Heart right ventricle (tissue), 16 donors: ENCODE measurements around the gene SMARCA4. TPM values are rescaled to one million over a fixed set of nuclear protein-coding genes. Genes with fewer than 3 reads are reported as not detected.
"Not testable (repeated sequence)": the region's sequence is repeated elsewhere in the genome, so short reads cannot be mapped to it uniquely, and the experiment has no call there.

ENCODE experiments used
- ATAC-seq, 8 donors: fragments of 200-7000 bp; cut with Tn5 transposase; one replicate each; pipeline ENCODE4 v1.9.1; 2020; ENCODE audit warnings: mild to moderate bottlenecking in 8 of 8, moderate library complexity in 8 of 8, moderate number of reproducible peaks in 1 of 8
- DNase-seq, 2 donors: peaks; one replicate each; pipeline ENCODE4 v3.0.0-alpha.2; 2020
- H3K27ac ChIP-seq, 10 donors: fragments of 200-600 bp; sonication (generic) in 2 of 10; one replicate each; pipeline versions ENCODE4 v1.5.0 to v1.8.0; 2020 to 2022; ENCODE audit warnings: mild to moderate bottlenecking in 3 of 10
- H3K27me3 ChIP-seq, 7 donors: fragments of 200-600 bp; one replicate each; pipeline ENCODE4 v1.8.0; 2021 to 2022; ENCODE audit warnings: mild to moderate bottlenecking in 2 of 7
- H3K36me3 ChIP-seq, 9 donors: fragments of 200-600 bp; sonication (generic) in 1 of 9; one replicate each; pipeline versions ENCODE4 v1.5.0 to v1.8.0; 2020 to 2022; ENCODE audit warnings: mild to moderate bottlenecking in 2 of 9
- H3K4me1 ChIP-seq, 9 donors: fragments of 200-600 bp; sonication (generic) in 1 of 9; one replicate each; pipeline versions ENCODE4 v1.5.0 to v1.8.0; 2020 to 2022; ENCODE audit warnings: mild to moderate bottlenecking in 4 of 9
- H3K4me3 ChIP-seq, 10 donors: fragments of 200-600 bp; sonication (generic) in 2 of 10; one replicate each; pipeline versions ENCODE4 v1.5.0 to v1.8.0; 2020 to 2022; ENCODE audit warnings: mild to moderate bottlenecking in 7 of 10, moderate library complexity in 2 of 10
- H3K9me3 ChIP-seq, 11 donors: fragments of 200-600 bp in 10 of 11; sonication (generic) in 2 of 11; one replicate each; pipeline versions ENCODE4 v1.5.0 to v1.8.0; 2013 to 2022; ENCODE audit warnings: mild to moderate bottlenecking in 2 of 11, control low read depth in 1 of 11, moderate library complexity in 1 of 11
- WGBS, 2 donors: extraction: QIAGEN DNeasy Blood & Tissue Kit; methylation state at CpG; one replicate each; pipeline ENCODE4 v1.1.7; 2013; ENCODE audit warnings: inconsistent platforms in 1 of 2; 5-methylcytosine and 5-hydroxymethylcytosine counted together
- intact Hi-C, 10 donors: fragments of 100-400 bp; cut with DNase I; formaldehyde crosslinking; loops; one replicate each; pipeline versions ENCODE4 v1.11.1 to v1.14.2; 2022
- polyA plus RNA-seq, 2 donors: library from polyadenylated mRNA; stranded (reverse); fragments of 200-250 nt; gene quantifications; one replicate each; pipeline ENCODE4 v1.2.3, GENCODE V29; 2013
- total RNA-seq, 10 donors: library from RNA; stranded (reverse); fragmentation: NEBNext Ultra II Directional in 3 of 10; extraction: Animal tissue kit (Norgen Biotek cat#: 25700) in 3 of 10; gene quantifications; one replicate each; pipeline versions ENCODE4 v1.2.1 to v1.2.4, GENCODE V29; 2021 to 2023
- TF ChIP-seq, protein P1 (sequence below), 9 donors: fragments of 200-600 bp; sonication (generic) in 2 of 9; IDR thresholded peaks; one replicate each; pipeline versions ENCODE4 v1.5.0 to v1.8.0; 2021 to 2022; ENCODE audit warnings: antibody characterized with exemption in 9 of 9, mild to moderate bottlenecking in 5 of 9, moderate library complexity in 1 of 9
- donor health status: Arrhythmogenic right ventricular cardiomyopathy.
- donor health status: ischemic (EF 13 %, LVEDD 7.1; RV severe dilation, severe dysfunction).
- donor health status: healthy with polysubstance abuse.
- donor health status: DM: no; HTN: yes; CAD: no.
- donor health status: DM: no; HTN: no; CAD: no.
- donor health status: ischemic (EF 25% LVEDD 6.9; RV normal size, moderate dysfunction).
- donor health status: ischemic (EF 25% LVEDD 5.7; RV mildly dilated, moderate dysfunction).
- donor health status: healthy.
- donor health status: DM: yes; HTN: yes; CAD: no.
- donor health status: Ischemic cardiomyopathy.
- donor health status: ischemic (EF 35%, LVEDD 5.7; RV mildly dilated, moderate dysfunction).
- donor health status: nonischemic (EF 11% LVEDD 7.7; RV severe dilation, severe dysfunction).
- donor health status: DM: yes; HTN: yes; CAD: no.
- donor health status: PGD.
- donor health status: ischemic (EF 29% LVEDD 5.4; RV normal size, mild dysfunction).
- donor health status: nonischemic (EF 23%, LVEDD 6.1; RV moderate dilation, normal function).

Gene SMARCA4
- total and polyA plus RNA-seq, 12 donors = 35.2 to 64.8 (median 44.5) TPM

DNA sequence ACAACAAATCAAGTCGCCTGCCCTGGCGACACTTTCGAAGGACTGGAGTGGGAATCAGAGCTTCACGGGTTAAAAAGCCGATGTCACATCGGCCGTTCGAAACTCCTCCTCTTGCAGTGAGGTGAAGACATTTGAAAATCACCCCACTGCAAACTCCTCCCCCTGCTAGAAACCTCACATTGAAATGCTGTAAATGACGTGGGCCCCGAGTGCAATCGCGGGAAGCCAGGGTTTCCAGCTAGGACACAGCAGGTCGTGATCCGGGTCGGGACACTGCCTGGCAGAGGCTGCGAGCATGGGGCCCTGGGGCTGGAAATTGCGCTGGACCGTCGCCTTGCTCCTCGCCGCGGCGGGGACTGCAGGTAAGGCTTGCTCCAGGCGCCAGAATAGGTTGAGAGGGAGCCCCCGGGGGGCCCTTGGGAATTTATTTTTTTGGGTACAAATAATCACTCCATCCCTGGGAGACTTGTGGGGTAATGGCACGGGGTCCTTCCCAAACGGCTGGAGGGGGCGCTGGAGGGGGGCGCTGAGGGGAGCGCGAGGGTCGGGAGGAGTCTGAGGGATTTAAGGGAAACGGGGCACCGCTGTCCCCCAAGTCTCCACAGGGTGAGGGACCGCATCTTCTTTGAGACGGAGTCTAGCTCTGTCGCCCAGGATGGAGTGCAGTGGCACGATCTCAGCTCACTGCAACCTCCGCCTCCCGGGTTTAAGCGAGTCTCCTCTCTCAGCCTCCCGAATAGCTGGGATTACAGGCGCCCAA is 128.6 kb downstream of the SMARCA4 start, which contains the start of gene LDLR:
TSS of gene LDLR (plus strand) at position 210 of the 760 bp plus-strand sequence. CDS start at position 296, 86 bp downstream.
- Histone ChIP-seq H3K36me3 (peaks cover 0 to 10% (median 0%) of the 10 kb centered on the region in 9 donors), H3K9me3 (no peaks in the 10 kb centered on the region), H3K4me1 (peaks cover 0 to 78% (median 54%) of the 10 kb centered on the region in 9 donors), H3K4me3 (peak within 1 kb of the TSS; percentile 53 to 90 (median 70)), H3K27ac (peak within 1 kb of the TSS; percentile 82 to 99 (median 96)), H3K27me3 (no peaks in the 10 kb centered on the region)
- intact Hi-C loops = loop anchor here in 5 of 10 donors (5.0 to 10.0 kb wide), 2 partner anchors 52 to 115 kb away; no protein-coding TSS in a partner anchor
- TF ChIP-seq, protein P1, sequence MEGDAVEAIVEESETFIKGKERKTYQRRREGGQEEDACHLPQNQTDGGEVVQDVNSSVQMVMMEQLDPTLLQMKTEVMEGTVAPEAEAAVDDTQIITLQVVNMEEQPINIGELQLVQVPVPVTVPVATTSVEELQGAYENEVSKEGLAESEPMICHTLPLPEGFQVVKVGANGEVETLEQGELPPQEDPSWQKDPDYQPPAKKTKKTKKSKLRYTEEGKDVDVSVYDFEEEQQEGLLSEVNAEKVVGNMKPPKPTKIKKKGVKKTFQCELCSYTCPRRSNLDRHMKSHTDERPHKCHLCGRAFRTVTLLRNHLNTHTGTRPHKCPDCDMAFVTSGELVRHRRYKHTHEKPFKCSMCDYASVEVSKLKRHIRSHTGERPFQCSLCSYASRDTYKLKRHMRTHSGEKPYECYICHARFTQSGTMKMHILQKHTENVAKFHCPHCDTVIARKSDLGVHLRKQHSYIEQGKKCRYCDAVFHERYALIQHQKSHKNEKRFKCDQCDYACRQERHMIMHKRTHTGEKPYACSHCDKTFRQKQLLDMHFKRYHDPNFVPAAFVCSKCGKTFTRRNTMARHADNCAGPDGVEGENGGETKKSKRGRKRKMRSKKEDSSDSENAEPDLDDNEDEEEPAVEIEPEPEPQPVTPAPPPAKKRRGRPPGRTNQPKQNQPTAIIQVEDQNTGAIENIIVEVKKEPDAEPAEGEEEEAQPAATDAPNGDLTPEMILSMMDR (IDR thresholded peaks at IDR 0.05) = no peak
- DNase-seq (peak; percentile 75 to 89), ATAC-seq (peak; percentile 36 to 71 (median 59))
- 1 to 2% methylated on average over 42 to 43 of the region's 43 CpGs for WGBS, 2 donors

DNA sequence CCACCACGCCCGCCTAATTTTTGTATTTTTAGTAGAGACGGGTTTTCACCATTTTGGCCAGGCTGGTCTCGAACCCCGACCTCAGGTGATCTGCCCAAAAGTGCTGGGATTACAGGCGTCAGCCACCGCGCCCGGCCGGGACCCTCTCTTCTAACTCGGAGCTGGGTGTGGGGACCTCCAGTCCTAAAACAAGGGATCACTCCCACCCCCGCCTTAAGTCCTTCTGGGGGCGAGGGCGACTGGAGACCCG is 129.1 kb downstream of the SMARCA4 start:
- Histone ChIP-seq H3K36me3 (peaks cover 0 to 15% (median 0%) of the 10 kb centered on the region in 9 donors), H3K4me1 (peaks cover 0 to 78% (median 59%) of the 10 kb centered on the region in 9 donors), H3K27ac (peak overlapping the region; percentile 82 to 99 (median 96)), H3K4me3 (peak overlapping the region; percentile 53 to 90 (median 70))
- ATAC-seq = peak in 1 of 8 donors; percentile 4
- H3K9me3 ChIP-seq, H3K27me3 ChIP-seq, DNase-seq: not testable (repeated sequence)
- intact Hi-C loops = loop anchor here in 1 of 10 donors (5.0 kb wide), 1 partner anchor 53 kb away; no protein-coding TSS in a partner anchor
- 0% methylated on average over 15 of the region's 15 CpGs for WGBS, 2 donors

DNA sequence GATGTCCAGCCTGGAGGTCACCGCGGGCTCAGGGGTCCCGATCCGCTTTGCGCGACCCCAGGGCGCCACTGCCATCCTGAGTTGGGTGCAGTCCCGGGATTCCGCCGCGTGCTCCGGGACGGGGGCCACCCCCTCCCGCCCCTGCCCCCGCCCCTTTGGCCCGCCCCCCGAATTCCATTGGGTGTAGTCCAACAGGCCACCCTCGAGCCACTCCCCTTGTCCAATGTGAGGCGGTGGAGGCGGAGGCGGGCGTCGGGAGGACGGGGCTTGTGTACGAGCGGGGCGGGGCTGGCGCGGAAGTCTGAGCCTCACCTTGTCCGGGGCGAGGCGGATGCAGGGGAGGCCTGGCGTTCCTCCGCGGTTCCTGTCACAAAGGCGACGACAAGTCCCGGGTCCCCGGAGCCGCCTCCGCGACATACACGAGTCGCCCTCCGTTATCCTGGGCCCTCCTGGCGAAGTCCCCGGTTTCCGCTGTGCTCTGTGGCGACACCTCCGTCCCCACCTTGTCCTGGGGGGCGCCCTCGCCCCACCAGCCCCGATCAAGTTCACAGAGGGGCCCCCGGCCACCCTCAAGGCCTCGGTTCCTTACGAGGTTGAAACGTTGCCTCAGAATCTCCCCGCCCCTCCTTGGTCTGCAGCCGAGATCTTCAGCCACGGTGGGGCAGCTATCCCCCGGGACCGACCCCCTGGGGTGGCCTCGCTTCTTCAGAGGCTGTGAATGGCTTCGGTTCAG is 129.6 kb downstream of the SMARCA4 start:
- intact Hi-C loops = loop anchor here in 1 of 10 donors (5.0 kb wide), 1 partner anchor 53 kb away; no protein-coding TSS in a partner anchor
- ATAC-seq = peak; percentile 91 to 97 (median 92)

GRCh38 chr19:11090997-11091702 is 130.3 kb downstream of the SMARCA4 start:
- peaks cover 0 to 16% (median 0%) of the 10 kb centered on the region in 9 donors for H3K36me3 ChIP-seq
- peak overlapping the region; percentile 53 to 84 (median 70) for H3K4me3 ChIP-seq
- H3K27me3 ChIP-seq = no peaks in the 10 kb centered on the region
- intact Hi-C loops = loop anchor here in 1 of 10 donors (5.0 kb wide), 1 partner anchor 54 kb away; no protein-coding TSS in a partner anchor
- H3K9me3 ChIP-seq = no peaks in the 10 kb centered on the region
- TF ChIP-seq, protein P1 (IDR thresholded peaks at IDR 0.05) = no peak
- ATAC-seq = no peak
- 33 to 46% methylated on average over 11 of the region's 11 CpGs for WGBS, 2 donors
- H3K4me1 ChIP-seq = peaks cover 5 to 78% (median 60%) of the 10 kb centered on the region in 9 donors
- peak overlapping the region; percentile 91 to 99 (median 96) for H3K27ac ChIP-seq
- DNase-seq = no peak

More for the DNA sequence above, 129.6 kb downstream of the SMARCA4 start:
- H3K36me3 ChIP-seq = peaks cover 0 to 15% (median 0%) of the 10 kb centered on the region in 9 donors
- peak overlapping the region; percentile 53 to 90 (median 70) for H3K4me3 ChIP-seq
- WGBS, 2 donors = 1% methylated on average over 64 of the region's 64 CpGs
- DNase-seq = peak; percentile 98 to 99
- H3K9me3 ChIP-seq = no peaks in the 10 kb centered on the region
- peak overlapping the region; percentile 91 to 99 (median 96) for H3K27ac ChIP-seq
- H3K4me1 ChIP-seq = peaks cover 0 to 78% (median 58%) of the 10 kb centered on the region in 9 donors
- no peaks in the 10 kb centered on the region for H3K27me3 ChIP-seq
- TF ChIP-seq, protein P1 (IDR thresholded peaks at IDR 0.05) = no peak
